NCI-H748 (cell line): Measurements from ENCODE around the gene MRPS15.

Experiments
- DNase-seq: peaks from one replicate; lab custom pipeline; 2025; ENCODE audit not compliant: unreplicated experiment; lab: John Stamatoyannopoulos, UW

Gene MRPS15

GRCh38 chr1:36463463-36463802, 751 bp downstream of the MRPS15 start:
- DNase-seq: peak; percentile 30

- DNase-seq: no peak
Observed at GRCh38 chr1:36458910-36459309, 5.3 kb downstream of the MRPS15 start.

- DNase-seq: no peak
Observed at GRCh38 chr1:36457691-36458090, 6.5 kb downstream of the MRPS15 start.

- DNase-seq: no peak
Observed at GRCh38 chr1:36456391-36456928, 7.7 kb downstream of the MRPS15 start.

- DNase-seq: no peak
Observed at GRCh38 chr1:36455386-36455785, 8.8 kb downstream of the MRPS15 start.

GRCh38 chr1:36453600-36454388, 10.4 kb downstream of the MRPS15 start:
- DNase-seq: no peak

GRCh38 chr1:36453051-36453450, 11.1 kb downstream of the MRPS15 start:
- DNase-seq: no peak

GRCh38 chr1:36450919-36451305, 13.3 kb downstream of the MRPS15 start:
- no peak for DNase-seq

GRCh38 chr1:36450270-36450918, 13.8 kb downstream of the MRPS15 start, which contains the start of gene OSCP1:
TSS of gene OSCP1 (minus strand) at chr1:36450451. CDS start at chr1:36450369, 82 bp downstream.
- peak; percentile 93 for DNase-seq

GRCh38 chr1:36448530-36449056, 15.6 kb downstream of the MRPS15 start:
- no peak for DNase-seq

GRCh38 chr1:36447450-36447849, 16.7 kb downstream of the MRPS15 start:
- DNase-seq: no peak

GRCh38 chr1:36446746-36447145, 17.4 kb downstream of the MRPS15 start:
- no peak for DNase-seq

GRCh38 chr1:36446271-36446670, 17.9 kb downstream of the MRPS15 start:
- DNase-seq: peak; percentile 5

- DNase-seq: no peak
Observed at GRCh38 chr1:36443297-36443696, 20.9 kb downstream of the MRPS15 start.

GRCh38 chr1:36442337-36442736, 21.8 kb downstream of the MRPS15 start:
- no peak for DNase-seq

GRCh38 chr1:36440646-36441045, 23.5 kb downstream of the MRPS15 start:
- DNase-seq: no peak

- DNase-seq: no peak
Observed at GRCh38 chr1:36440044-36440443, 24.1 kb downstream of the MRPS15 start.

GRCh38 chr1:36438715-36439114, 25.5 kb downstream of the MRPS15 start:
- no peak for DNase-seq

- DNase-seq: no peak
Observed at GRCh38 chr1:36436821-36437220, 27.4 kb downstream of the MRPS15 start.

- DNase-seq: no peak
Observed at GRCh38 chr1:36433102-36433501, 31.1 kb downstream of the MRPS15 start.

GRCh38 chr1:36432616-36433015, 31.6 kb downstream of the MRPS15 start:
- no peak for DNase-seq

GRCh38 chr1:36425791-36426190, 38.4 kb downstream of the MRPS15 start:
- no peak for DNase-seq
